H9 (cell line): ENCODE results near the gene TMC6. TPM values are rescaled to one million over a fixed set of nuclear protein-coding genes. Genes with fewer than 3 reads are reported as not detected.

Experiments used
- DNase-seq: peaks from one replicate; pipeline ENCODE4 v3.0.0-alpha.2; 2017
- H2AFZ ChIP-seq: one replicate; pipeline ENCODE4 v1.6.1; 2013; ENCODE audit warnings: mild to moderate bottlenecking, low read length, control low read depth, moderate library complexity
- H2AK5ac ChIP-seq: 2 replicates; pipeline ENCODE4 v1.6.1; 2013; ENCODE audit warnings: low read length, control low read depth, mixed read lengths; ENCODE audit not compliant: insufficient read length
- H2BK120ac ChIP-seq: one replicate; pipeline ENCODE4 v1.6.1; 2013; ENCODE audit warnings: low read depth, mild to moderate bottlenecking, low read length, control low read depth, inconsistent platforms; ENCODE audit not compliant: poor library complexity, severe bottlenecking
- H2BK12ac ChIP-seq: 2 replicates; pipeline ENCODE4 v1.6.1; 2013; ENCODE audit warnings: low read length, control low read depth, mixed read lengths, low read depth; ENCODE audit not compliant: insufficient read length
- H2BK15ac ChIP-seq: 2 replicates; pipeline ENCODE4 v1.6.1; 2013; ENCODE audit warnings: low read depth, low read length, control low read depth
- H2BK20ac ChIP-seq: one replicate; pipeline ENCODE4 v1.6.1; 2013; ENCODE audit warnings: low read depth, mild to moderate bottlenecking, low read length, control low read depth, inconsistent platforms; ENCODE audit not compliant: poor library complexity, severe bottlenecking
- H2BK5ac ChIP-seq: 2 replicates; pipeline ENCODE4 v1.6.1; 2013; ENCODE audit warnings: low read length, control low read depth, mixed read lengths; ENCODE audit not compliant: insufficient read length
- H3K14ac ChIP-seq: 2 replicates; pipeline ENCODE4 v1.6.1; 2013; ENCODE audit warnings: low read length, control low read depth; ENCODE audit not compliant: insufficient read depth
- H3K18ac ChIP-seq: 2 replicates; pipeline ENCODE4 v1.6.1; 2013; ENCODE audit warnings: low read depth, mild to moderate bottlenecking, mixed read lengths, low read length, control low read depth; ENCODE audit not compliant: insufficient read length
- H3K23ac ChIP-seq: 2 replicates; pipeline ENCODE4 v1.6.1; 2013; ENCODE audit warnings: low read length, control low read depth, mixed read lengths, low read depth; ENCODE audit not compliant: insufficient read length
- H3K23me2 ChIP-seq: 2 replicates; pipeline ENCODE4 v1.6.1; 2013; ENCODE audit warnings: low read depth, mild to moderate bottlenecking, mixed read lengths, low read length, control low read depth; ENCODE audit not compliant: insufficient read length, poor library complexity, severe bottlenecking
- H3K27ac ChIP-seq: 2 replicates; pipeline ENCODE4 v1.5.1; 2013; ENCODE audit warnings: low read length, control low read depth, mixed read lengths, low read depth; ENCODE audit not compliant: insufficient read length
- H3K27me3 ChIP-seq: 2 replicates; pipeline ENCODE4 v1.6.1; 2013; ENCODE audit warnings: low read length, control low read depth, inconsistent platforms; ENCODE audit not compliant: insufficient read depth
- H3K4ac ChIP-seq: 2 replicates; pipeline ENCODE4 v1.6.1; 2013; ENCODE audit warnings: low read depth, mild to moderate bottlenecking, control low read depth, inconsistent platforms, low read length, moderate library complexity
- H3K4me1 ChIP-seq: 2 replicates; pipeline ENCODE4 v1.6.1; 2013; ENCODE audit warnings: low read length, control low read depth, inconsistent platforms; ENCODE audit not compliant: insufficient read depth
- H3K4me2 ChIP-seq: 2 replicates; pipeline ENCODE4 v1.6.1; 2013; ENCODE audit warnings: low read length, control low read depth, mixed read lengths; ENCODE audit not compliant: insufficient read length, insufficient read depth
- H3K56ac ChIP-seq: 2 replicates; pipeline ENCODE4 v1.6.1; 2013; ENCODE audit warnings: low read depth, mild to moderate bottlenecking, mixed read lengths, low read length, control low read depth; ENCODE audit not compliant: insufficient read length
- H3K79me1 ChIP-seq: 2 replicates; pipeline ENCODE4 v1.6.1; 2013; ENCODE audit warnings: low read depth, mild to moderate bottlenecking, moderate library complexity, low read length, control low read depth, inconsistent platforms; ENCODE audit not compliant: insufficient read depth, poor library complexity, severe bottlenecking
- H3K79me2 ChIP-seq: 2 replicates; pipeline ENCODE4 v1.6.1; 2013; ENCODE audit warnings: low read length, control low read depth, inconsistent platforms; ENCODE audit not compliant: insufficient read depth
- H3K9ac ChIP-seq: 2 replicates; pipeline ENCODE4 v1.6.1; 2013; ENCODE audit warnings: low read length, control low read depth, mixed read lengths; ENCODE audit not compliant: insufficient read length; ENCODE audit errors: extremely low read depth
- H3K9me3 ChIP-seq: one replicate; pipeline ENCODE4 v1.6.1; 2013; ENCODE audit warnings: low read depth, low read length, inconsistent platforms; ENCODE audit not compliant: control insufficient read depth
- H3T11ph ChIP-seq: one replicate; pipeline ENCODE4 v1.6.1; 2013; ENCODE audit warnings: mild to moderate bottlenecking, low read length, control low read depth, inconsistent platforms
- H4K20me1 ChIP-seq: one replicate; pipeline ENCODE4 v1.6.1; 2013; ENCODE audit not compliant: control insufficient read depth, insufficient read length, insufficient read depth
- H4K5ac ChIP-seq: 2 replicates; pipeline ENCODE4 v1.6.1; 2013; ENCODE audit warnings: low read depth, mild to moderate bottlenecking, mixed read lengths, low read length, control low read depth; ENCODE audit not compliant: insufficient read length
- H4K8ac ChIP-seq: replicated peaks from 2 replicates; pipeline ENCODE4 v1.6.1; 2013; ENCODE audit warnings: low read length, control low read depth, mixed read lengths, low read depth; ENCODE audit not compliant: insufficient read length
- H4K91ac ChIP-seq: 2 replicates; pipeline ENCODE4 v1.6.1; 2013; ENCODE audit warnings: low read depth, mild to moderate bottlenecking, moderate library complexity, mixed read lengths, low read length, control low read depth; ENCODE audit not compliant: insufficient read length
- H3K27ac Mint-ChIP-seq, 3 experiments: 2 replicates in 2 of 3; 3 replicates in 1 of 3; pipeline ENCODE4 v1.8.0; 2020 to 2021; ENCODE audit warnings: mixed read lengths in 3 of 3, mild to moderate bottlenecking in 1 of 3, moderate library complexity in 1 of 3
- H3K27me3 Mint-ChIP-seq: 2 replicates; pipeline ENCODE4 v1.8.0; 2021; ENCODE audit warnings: low read depth, mild to moderate bottlenecking, moderate library complexity, mixed read lengths
- H3K36me3 Mint-ChIP-seq, 3 experiments: 2 replicates in 2 of 3; 3 replicates in 1 of 3; pipeline ENCODE4 v1.8.0; 2020 to 2021; ENCODE audit warnings: low read depth in 3 of 3, mixed read lengths in 3 of 3; ENCODE audit not compliant: insufficient read depth in 1 of 3
- H3K4me1 Mint-ChIP-seq, 2 experiments: 2 replicates each; pipeline ENCODE4 v1.8.0; 2020; ENCODE audit warnings: mixed read lengths in 2 of 2
- H3K4me3 Mint-ChIP-seq, 2 experiments: 2 replicates in 1 of 2; 3 replicates in 1 of 2; pipeline ENCODE4 v1.8.0; 2020 to 2021; ENCODE audit warnings: mild to moderate bottlenecking in 2 of 2, mixed read lengths in 2 of 2, moderate library complexity in 1 of 2
- H3K9me3 Mint-ChIP-seq, 2 experiments: 2 replicates in 1 of 2; 3 replicates in 1 of 2; pipeline ENCODE4 v1.8.0; 2020; ENCODE audit warnings: mild to moderate bottlenecking in 2 of 2, mixed read lengths in 2 of 2, moderate library complexity in 1 of 2
- WGBS: extraction: QIAGEN DNeasy Blood & Tissue Kit; methylation state at CpG from one replicate; pipeline ENCODE4 v1.1.7; 2013; ENCODE audit warnings: missing lambda C conversion rate, low lambda C conversion rate, mixed read lengths; ENCODE audit not compliant: insufficient read length; ENCODE audit errors: extremely low coverage; 5-methylcytosine and 5-hydroxymethylcytosine counted together
- total RNA-seq: library from RNA; stranded (reverse); gene quantifications from 2 replicates; pipeline ENCODE4 v1.2.1, GENCODE V29; 2021
- TF ChIP-seq, protein P1 (sequence below): fragments of 200-600 bp; sonication (generic); conservative IDR thresholded peaks from 3 replicates; pipeline ENCODE4 v1.8.0; 2021; ENCODE audit warnings: antibody characterized with exemption, mild to moderate bottlenecking

The TMC6 gene
- total RNA-seq, 1 experiment from 2014 or later, result 86.8 TPM

DNA sequence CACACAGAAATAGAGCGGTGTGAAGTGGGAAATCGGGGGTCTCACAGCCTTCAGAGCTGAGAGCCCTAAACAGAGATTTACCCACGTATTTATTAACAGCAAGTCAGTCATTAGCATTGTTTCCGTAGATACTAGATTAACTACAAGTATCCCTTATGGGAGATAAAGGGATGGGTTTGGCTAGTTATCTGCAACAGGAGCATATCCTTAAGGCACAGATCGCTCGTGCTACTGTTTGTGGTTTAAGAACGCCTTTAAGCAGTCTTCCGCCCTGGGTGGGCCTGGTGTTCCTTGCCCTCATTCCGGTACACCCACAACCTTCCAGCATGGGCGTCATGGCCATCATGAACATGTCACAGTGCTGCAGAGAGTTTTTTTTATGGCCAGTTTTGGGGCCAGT lies 27.0 kb downstream of the TMC6 start:
- Histone ChIP-seq H3K4me2 (no peak overlapping the region), H2BK15ac (no peak overlapping the region), H4K20me1 (no peaks in the 10 kb centered on the region), H2AK5ac (no peak overlapping the region), H4K8ac (no peak overlapping the region), H4K5ac (no peak overlapping the region), H3T11ph (no peak overlapping the region), H4K91ac (no peak overlapping the region), H3K4ac (no peak overlapping the region), H2AFZ (no peak overlapping the region), H3K56ac (no peak overlapping the region), H3K23ac (no peak overlapping the region), H2BK12ac (no peak overlapping the region), H3K79me1 (no peaks in the 10 kb centered on the region), H2BK20ac (no peak overlapping the region), H2BK120ac (no peak overlapping the region), H3K27me3 (no peaks in the 10 kb centered on the region), H3K27ac (no peak overlapping the region), H2BK5ac (no peak overlapping the region), H3K9ac (no peak overlapping the region), H3K18ac (no peak overlapping the region), H3K23me2 (no peaks in the 10 kb centered on the region), H3K4me1 (no peaks in the 10 kb centered on the region), H3K79me2 (no peaks in the 10 kb centered on the region), H3K9me3 (peaks cover 12% of the 10 kb centered on the region), H3K14ac (no peak overlapping the region)
- Mint-ChIP-seq H3K27me3 (no peaks in the 10 kb centered on the region), H3K9me3 (peaks cover 26 to 27% of the 10 kb centered on the region in 2 experiments), H3K36me3 (peaks cover 60 to 78% (median 76%) of the 10 kb centered on the region in 3 experiments), H3K4me1 (peaks cover 5 to 6% of the 10 kb centered on the region in 2 experiments; a peak in 3 of 4 replicates), H3K27ac (no peak overlapping the region; a peak in 1 of 7 replicates), H3K4me3 (no peak overlapping the region)
- no peak for DNase-seq
- WGBS, result no CpG with 5 or more reads among the region's 10 CpGs
- TF ChIP-seq, protein P1, sequence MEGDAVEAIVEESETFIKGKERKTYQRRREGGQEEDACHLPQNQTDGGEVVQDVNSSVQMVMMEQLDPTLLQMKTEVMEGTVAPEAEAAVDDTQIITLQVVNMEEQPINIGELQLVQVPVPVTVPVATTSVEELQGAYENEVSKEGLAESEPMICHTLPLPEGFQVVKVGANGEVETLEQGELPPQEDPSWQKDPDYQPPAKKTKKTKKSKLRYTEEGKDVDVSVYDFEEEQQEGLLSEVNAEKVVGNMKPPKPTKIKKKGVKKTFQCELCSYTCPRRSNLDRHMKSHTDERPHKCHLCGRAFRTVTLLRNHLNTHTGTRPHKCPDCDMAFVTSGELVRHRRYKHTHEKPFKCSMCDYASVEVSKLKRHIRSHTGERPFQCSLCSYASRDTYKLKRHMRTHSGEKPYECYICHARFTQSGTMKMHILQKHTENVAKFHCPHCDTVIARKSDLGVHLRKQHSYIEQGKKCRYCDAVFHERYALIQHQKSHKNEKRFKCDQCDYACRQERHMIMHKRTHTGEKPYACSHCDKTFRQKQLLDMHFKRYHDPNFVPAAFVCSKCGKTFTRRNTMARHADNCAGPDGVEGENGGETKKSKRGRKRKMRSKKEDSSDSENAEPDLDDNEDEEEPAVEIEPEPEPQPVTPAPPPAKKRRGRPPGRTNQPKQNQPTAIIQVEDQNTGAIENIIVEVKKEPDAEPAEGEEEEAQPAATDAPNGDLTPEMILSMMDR, result no peak
